Mucosa of gallbladder (tissue), 1 donor: ENCODE measurements around the gene ABHD2. TPM values are rescaled to one million over a fixed set of nuclear protein-coding genes. Genes with fewer than 3 reads are reported as not detected.
"Not testable (repeated sequence)": the region's sequence is repeated elsewhere in the genome, so short reads cannot be mapped to it uniquely, and the experiment has no call there.

Experiments
- DNase-seq: peaks from one replicate; pipeline ENCODE4 v3.0.0-alpha.2; 2020; ENCODE audit warnings: low spot score
- total RNA-seq: library from RNA; stranded (reverse); gene quantifications from one replicate; pipeline ENCODE4 v1.2.1, GENCODE V29; 2021
- donor health status: DM: no; HTN: no; CAD: no.

ABHD2 gene
- total RNA-seq, 1 donor from 2014 or later: 430 TPM

DNA sequence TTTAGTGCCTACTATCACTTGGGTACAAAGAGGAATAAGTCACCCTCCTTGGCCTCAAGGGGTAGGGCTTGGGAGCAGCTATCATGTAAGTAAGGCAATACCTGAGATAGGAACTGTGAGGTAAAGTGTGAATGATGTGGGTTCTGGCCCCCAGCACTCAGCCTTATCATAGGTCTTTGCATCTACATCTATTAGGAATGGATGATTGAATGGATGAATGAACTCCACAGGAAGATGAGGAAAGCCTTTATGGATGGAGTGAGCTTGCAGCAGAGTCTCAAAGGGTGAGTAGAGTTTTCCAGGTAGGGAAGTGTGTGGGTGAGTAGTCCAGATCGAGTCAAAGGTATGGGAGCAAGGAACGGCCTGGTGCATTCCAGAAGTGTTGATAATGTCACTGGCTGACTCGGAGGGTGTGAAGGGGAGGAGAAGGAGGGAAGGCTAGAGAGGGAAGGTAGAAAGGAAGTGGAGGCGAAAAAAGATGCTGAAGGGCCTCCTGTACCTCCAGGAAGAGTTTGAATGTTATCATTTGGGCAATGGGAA lies 13.1 kb upstream of the ABHD2 start:
- no peak for DNase-seq

GRCh38 chr15:89075846-89076245 lies 12.4 kb upstream of the ABHD2 start:
- no peak for DNase-seq

GRCh38 chr15:89077750-89078149 lies 10.5 kb upstream of the ABHD2 start:
- no peak for DNase-seq

DNA sequence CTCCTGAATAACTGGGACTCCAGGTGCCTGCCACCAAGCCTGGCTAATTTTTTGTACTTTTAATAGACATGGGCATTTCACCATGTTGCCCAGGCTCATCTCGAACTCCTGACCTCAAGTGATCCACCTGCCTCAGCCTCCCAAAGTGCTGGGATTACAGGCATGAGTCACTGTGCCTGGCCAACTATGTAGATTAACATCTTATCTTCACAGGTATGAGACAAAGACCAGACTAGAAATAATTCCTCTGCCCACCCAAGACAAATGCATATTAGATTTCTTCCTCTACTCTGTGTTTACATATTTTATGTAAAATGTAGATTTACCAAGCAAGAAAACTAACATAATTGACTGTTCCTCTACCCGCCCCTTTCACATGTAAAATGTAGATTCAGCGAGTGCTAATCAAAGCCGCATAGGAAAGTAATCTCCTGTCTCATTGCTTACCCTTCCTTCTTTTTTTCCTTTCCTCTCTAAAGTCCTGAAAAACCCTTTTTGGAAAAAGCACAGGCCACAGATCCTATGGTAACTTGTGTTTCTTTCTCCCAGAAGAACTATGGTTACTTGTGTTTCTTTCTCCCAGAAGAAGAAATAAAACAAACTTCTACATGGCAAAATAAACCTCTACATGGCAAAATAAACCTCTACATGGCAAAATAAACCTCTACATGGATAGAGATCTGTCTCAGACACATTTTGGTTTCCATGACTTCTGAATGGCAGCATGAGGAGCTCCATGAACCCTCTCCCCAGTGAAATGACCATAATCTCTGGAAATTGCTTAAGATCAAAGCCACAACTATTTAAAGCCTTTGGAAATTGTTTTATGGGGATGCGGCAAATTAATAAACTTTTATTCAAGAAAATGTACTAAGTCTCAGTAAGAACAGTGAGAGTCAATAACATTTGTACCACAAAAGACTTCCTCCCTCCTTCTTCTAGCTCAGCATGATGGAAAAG lies 9.1 kb upstream of the ABHD2 start:
- no peak for DNase-seq

- no peak for DNase-seq
These were observed 6.4 kb upstream of the ABHD2 start for GRCh38 chr15:89081878-89082277.

GRCh38 chr15:89083246-89083645 lies 5.0 kb upstream of the ABHD2 start:
- no peak for DNase-seq

GRCh38 chr15:89085289-89085926 lies 2.8 kb upstream of the ABHD2 start:
- DNase-seq: no peak

- not testable (repeated sequence) for DNase-seq
These were observed 2.3 kb upstream of the ABHD2 start for GRCh38 chr15:89085933-89086332.

GRCh38 chr15:89086390-89086789 lies 1.9 kb upstream of the ABHD2 start:
- not testable (repeated sequence) for DNase-seq

DNA sequence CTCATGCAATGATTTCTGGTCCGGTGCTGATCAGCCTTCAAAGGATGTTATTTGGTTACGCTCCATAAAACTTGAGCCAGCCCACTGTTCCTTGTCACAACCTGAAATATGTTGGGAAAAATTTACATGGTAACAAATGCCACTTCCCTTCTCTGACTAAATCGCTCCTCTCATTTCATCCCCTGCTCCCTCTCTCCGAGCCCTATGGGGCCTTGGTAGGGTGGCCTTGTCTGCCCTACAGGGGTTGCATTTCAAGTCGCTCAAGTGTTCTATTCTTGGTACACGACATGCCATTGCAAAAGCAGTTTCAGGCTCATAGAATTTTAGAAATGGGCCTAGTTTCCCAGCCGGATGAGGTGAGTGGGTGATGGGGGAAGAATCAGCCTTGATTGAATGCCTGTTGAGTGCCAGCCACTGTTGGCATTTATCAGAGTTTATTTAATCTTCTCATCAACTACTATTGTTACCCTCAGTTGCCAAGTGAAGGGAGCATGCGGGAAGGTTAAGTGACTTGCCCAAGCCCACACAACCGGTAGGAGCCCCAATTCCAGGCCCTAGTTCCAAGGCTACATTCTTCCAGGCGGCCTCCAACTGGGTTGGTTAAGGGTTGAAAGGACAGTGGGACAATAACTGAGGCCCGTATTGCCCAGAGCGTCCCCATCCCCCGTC lies 961 bp upstream of the ABHD2 start:
- no peak for DNase-seq

GRCh38 chr15:89088605-89089315 lies 504 bp downstream of the ABHD2 start:
- DNase-seq: peak; percentile 32

DNA sequence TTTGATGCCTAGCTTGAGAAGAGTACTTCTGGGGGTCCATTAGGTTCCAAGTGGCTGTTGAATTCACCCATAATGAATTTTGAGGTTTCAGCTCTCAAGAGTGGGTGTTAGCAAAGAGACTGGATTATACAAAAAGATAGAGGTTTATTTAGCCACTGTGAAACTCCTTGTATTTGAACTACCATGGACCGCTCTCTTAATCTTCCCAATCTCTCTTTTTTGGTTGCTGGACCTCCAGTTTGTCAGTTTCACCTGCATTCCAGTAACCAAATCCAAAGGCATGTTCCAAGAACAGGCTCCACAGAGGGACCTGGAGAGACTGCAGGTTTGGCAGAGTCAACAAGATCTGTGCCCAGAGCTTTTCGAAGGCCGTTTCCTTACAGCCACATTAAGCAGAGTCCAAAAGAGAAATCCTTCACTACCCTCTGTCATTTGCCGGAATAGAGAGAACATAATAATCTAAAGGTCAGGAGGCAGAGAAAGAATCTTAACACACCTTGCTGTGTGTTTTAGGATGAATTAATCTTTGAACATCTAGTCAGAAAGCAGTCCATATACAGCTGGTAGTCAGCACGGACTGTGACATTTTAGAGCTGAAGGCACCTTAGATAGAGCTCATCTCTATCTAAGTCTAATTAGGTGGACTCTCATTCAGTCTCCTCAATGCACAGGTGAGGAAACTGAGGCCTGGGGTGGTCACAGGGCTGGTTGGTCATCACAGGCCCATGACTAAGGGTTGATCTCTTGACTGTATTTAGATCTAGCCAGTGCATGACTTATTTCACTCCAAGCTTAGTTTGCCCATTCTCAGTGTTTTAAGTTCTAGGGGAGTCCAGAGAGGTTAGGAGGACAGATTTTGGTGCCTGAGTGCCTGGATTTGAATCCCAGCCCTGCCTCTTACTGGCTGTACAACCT lies 1.3 kb downstream of the ABHD2 start:
- DNase-seq: no peak

GRCh38 chr15:89090791-89091626 lies 2.8 kb downstream of the ABHD2 start:
- DNase-seq: peak; percentile 73

DNA sequence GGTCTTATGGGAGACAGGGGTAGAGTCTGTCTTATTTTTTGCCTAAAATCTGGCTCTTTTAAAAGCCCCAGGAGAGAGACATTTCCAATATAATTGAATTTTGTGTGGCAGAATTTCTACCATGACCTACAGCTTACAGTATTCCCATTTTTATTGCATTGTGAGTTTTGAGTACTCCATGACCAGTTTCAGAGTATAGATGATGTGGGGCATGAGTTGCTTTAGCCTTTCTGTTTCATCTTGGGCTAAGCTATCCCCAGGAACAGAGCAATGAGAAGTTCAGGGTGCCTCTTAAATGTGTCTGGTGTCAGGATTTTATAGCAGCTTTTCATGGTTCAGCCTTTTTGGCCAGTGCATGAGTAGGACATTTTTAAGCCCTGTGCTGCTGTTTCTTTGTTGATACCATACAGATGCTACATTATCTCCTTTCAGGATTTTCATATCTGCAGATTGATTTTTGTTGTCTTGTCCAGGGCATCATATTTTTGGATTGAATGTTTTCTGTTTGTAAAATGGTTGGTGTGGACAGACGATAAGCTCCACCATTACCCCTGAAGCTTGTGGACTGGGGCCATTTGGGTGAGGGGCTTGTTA lies 3.5 kb downstream of the ABHD2 start:
- no peak for DNase-seq

DNA sequence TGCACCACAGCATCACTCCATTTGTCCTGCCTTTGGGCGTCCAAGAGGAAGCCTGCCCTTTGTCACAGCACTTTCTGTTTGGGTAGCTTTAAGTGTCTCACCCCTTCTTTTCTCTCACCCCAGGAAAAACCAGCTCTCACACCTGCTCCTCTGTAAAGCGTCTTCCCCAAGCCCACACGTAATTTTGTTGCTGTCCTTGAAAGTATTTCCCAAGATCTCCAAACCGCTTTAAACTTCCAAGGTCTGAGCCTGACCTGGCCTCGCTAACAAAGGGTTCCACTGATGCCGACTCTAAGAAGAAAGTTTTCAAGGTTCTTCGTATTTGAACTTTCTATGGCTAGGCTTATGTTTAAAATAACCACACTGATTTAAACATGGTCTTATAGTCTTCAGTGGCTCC lies 5.3 kb downstream of the ABHD2 start:
- no peak for DNase-seq

GRCh38 chr15:89095073-89095472 lies 6.8 kb downstream of the ABHD2 start:
- no peak for DNase-seq

DNA sequence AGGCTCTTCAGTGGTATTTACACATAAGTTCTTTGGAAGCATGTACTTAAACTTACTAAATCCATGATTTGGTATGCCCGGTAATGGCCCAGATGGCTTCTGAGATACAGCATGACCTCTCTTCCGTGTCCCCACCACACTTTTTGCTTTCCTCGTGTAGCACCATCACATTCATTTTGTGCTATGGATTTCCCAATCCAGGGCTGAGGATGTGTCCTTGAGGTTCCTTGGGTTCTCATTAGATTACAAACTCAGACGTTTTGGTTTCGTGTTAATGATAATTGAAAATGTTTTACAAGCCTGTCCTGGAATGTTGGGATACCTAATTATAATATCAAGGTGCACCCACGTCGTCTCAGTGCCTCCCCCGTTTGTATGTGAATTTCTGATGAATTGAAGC lies 7.3 kb downstream of the ABHD2 start:
- no peak for DNase-seq

DNA sequence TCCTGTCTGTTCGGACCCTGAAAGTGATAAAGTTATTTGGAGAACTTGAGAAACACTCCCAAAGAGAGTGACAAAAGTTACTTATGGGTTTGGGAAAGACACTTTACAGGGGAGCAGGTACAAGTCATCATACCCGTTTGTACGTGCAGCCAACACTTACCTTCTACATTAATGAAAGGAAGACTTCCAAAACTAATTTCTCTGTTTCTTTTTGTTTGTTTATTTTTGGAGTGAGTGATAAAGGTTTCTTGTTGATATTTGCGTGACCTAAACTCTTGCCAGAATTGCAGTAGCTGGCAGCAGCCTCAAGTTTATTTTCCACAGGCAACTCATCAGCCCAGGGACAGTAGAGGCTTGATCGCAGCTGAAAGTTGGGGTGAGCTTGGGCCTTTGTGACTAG lies 8.4 kb downstream of the ABHD2 start:
- no peak for DNase-seq

DNA sequence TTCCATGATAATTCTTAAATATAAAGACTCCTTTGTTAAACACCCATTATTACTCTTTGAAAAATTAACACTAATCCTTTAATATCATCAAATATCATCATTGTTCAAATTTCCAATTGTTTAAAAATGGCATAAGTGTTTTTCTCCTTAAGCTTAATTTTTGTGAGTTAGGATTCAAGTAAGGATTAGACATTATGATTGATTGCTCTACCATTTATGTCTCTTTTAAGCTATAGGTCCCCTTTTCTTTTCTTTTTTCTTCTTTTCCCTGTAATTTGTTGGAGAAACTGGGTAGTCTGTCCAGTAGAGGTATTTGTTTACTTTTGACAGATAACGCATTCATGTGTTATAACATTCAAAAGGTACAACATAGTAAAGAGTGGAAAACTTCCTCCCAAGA lies 9.1 kb downstream of the ABHD2 start:
- no peak for DNase-seq
